ENCODE results near the gene LAMC3.

Gene LAMC3

GRCh38 chr9:131076347-131077195 is 67.6 kb downstream of the LAMC3 start:
- no peak for DNase-seq (ENCODE audit: low spot score)

DNA sequence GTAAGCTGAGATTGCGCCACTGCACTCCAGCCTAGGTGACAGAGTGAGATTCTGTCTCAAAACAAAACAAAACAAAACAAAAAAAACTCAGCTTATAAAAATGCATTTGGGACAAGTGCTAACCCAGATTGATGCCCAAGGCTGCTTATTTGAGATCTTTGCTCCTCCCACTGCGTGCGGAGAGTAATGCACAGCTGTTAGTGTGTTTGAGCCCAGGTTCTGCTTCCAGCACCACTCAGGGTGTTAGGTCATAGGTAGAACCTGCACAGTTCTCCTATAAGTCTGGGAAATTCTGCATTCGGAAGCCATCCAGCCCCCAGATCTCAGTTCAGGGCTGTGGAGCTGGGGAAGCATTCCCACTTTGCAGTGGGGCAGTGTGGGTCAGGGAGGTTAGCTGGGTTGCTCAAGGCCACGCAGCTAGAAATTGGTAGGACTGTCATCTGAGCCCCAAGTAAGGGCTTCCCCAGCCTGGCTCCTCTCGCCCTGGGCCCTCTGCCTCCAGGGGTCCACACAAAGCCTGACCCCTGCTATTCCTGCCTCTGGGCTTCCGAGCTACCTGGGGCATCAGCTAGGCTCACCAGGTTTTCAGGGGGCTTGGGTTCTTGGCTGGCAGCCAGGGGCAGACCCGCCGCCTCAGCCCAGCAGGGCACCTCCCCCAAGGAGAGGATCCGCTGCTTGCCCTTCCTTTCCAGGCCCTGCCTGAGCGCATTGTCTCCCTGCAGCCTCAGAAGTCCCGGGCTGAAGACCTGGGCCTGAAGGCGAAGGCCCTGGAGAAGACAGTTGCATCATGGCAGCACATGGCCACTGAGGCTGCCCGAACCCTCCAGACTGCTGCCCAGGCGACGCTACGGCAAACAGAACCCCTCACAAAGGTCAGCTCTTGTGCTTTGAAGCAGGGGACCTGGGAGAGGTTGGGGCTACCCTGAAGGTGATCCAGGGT is 69.7 kb downstream of the LAMC3 start:
- no peak for DNase-seq (ENCODE audit: low spot score)

GRCh38 chr9:131080589-131080988 is 71.6 kb downstream of the LAMC3 start:
- peak; percentile 56 for DNase-seq (ENCODE audit: low spot score)

DNA sequence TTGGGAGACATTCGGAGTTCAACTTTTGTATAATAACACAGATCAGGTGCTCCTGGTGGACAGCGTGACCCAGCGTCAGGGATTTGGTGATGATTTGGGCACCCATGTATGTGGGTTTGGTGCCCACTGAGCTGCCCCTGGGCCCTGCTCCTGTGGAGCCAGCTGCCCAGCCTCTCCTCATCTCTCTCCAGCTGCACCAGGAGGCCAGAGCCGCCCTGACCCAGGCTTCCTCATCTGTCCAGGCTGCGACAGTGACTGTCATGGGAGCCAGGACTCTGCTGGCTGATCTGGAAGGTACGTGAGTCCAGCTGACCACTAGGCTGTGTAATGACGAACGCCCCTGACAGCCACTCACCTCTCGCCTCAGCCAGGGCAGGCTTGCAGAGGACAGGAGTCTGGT is 72.9 kb downstream of the LAMC3 start:
- no peak for DNase-seq (ENCODE audit: low spot score)

GRCh38 chr9:131082774-131083512 is 74.0 kb downstream of the LAMC3 start:
- no peak for DNase-seq (ENCODE audit: low spot score)

- DNase-seq (ENCODE audit: low spot score) = no peak
Observed at GRCh38 chr9:131084661-131085369, 75.8 kb downstream of the LAMC3 start.

DNA sequence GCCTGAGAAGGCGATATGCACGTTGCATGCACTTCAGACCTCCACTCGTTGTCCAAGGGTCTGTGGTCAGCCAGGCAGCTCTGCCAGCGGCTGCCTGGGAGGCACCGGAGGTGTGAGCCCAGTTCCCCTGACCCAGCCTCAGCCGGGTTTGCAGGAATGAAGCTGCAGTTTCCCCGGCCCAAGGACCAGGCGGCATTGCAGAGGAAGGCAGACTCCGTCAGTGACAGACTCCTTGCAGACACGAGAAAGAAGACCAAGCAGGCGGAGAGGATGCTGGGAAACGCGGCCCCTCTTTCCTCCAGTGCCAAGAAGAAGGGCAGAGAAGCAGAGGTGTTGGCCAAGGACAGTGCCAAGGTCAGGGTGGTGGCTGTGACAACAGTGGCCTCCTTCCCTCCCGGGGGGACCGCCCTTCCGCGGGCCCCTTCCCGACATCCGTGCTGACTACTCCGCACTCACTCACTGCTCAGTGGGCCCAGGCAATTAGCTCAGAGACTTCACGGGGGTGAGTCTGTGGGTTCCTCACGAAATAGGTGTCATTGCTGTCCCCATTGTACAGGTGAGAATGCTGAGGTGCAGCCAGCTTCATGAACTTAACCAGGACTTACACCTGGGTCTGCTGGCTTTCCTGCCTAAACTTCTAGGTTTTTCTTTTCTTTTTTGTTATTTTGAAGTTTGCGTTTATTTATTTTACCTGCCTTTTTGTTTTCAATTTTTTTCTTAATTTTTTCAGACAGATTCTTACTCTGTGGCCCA is 76.6 kb downstream of the LAMC3 start:
- no peak for DNase-seq (ENCODE audit: low spot score)

- no peak for DNase-seq (ENCODE audit: low spot score)
Observed at GRCh38 chr9:131087354-131087893, 78.5 kb downstream of the LAMC3 start.

DNA sequence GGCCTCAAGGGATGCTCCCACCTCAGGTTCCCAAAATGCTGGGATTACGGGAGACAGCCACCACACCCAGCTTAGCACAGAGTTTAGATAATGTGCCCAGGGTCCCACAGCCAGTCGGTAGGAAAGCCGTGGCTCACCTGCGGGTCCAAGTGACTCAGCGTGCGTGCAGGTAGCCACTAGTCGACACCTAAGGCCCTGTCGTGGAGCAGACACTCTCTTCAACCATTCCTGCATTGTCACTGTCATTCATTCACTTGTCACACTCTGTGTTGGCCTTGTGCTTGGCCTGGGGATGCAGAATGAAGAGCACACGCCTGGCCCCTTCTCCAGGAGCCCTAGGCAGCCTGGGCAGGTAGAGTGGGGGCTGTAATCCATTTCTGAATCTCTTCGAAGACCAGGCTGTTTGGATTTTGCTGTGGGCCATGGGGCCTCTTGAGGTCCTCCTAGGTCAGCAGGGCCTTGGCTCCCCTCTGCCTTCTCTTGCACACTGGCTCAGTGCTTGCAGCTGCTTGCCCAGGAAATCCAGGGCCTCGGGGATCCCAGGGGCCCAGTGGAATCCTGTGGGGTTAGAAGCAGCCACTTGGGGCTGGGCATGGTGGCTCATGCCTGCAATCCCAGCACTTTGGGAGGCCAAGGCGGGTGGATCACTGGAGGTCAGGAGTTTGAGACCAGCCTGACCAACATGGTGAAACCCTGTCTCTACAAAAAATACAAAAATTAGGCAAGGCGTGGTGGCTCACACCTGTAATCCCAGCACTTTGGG is 81.2 kb downstream of the LAMC3 start:
- no peak for DNase-seq (ENCODE audit: low spot score)

GRCh38 chr9:131091352-131091992 is 82.5 kb downstream of the LAMC3 start:
- DNase-seq (ENCODE audit: low spot score) = no peak

DNA sequence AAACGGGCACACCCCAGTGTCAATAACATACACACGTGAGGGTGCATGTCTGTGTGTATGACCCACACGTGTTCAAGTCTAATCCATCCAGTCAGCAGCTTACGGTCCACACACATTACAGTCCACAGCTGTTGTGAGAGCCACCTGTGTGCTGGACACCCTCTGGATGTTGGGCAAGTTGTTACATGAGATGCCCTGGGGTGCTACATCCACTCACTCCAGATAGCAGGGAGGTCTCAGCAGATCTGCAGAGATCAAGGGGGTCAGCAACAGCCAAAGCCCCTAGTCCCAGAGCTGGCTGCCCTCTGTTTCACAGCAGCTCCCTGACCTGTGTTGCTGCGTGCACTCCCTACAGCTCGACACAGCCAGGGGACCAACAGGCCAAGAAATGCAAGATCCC is 83.1 kb downstream of the LAMC3 start:
- no peak for DNase-seq (ENCODE audit: low spot score)

GRCh38 chr9:131092548-131093440 is 83.8 kb downstream of the LAMC3 start:
- no peak for DNase-seq (ENCODE audit: low spot score)

DNA sequence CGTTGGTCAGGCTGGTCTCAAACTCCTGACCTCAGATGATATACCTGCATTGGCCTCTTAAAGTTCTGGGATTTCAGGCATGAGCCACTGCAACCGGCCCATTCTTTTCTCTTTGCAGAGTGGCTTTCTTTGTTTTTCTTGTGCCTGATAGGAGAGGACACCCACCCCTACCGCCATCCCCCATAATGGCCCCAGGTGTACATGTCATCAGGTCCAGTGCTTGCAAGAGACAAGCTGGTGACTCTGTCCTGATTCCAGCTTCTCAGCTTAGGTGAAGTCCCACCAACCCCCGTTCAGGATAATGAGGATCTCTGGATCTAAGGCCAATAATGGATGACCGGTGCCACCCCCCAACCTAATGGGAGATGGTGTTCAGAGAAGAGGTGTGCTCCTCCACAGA is 85.0 kb downstream of the LAMC3 start:
- no peak for DNase-seq (ENCODE audit: low spot score)

- peak; percentile 39 for DNase-seq (ENCODE audit: low spot score)
Observed at GRCh38 chr9:131094622-131095021, 85.6 kb downstream of the LAMC3 start.

DNA sequence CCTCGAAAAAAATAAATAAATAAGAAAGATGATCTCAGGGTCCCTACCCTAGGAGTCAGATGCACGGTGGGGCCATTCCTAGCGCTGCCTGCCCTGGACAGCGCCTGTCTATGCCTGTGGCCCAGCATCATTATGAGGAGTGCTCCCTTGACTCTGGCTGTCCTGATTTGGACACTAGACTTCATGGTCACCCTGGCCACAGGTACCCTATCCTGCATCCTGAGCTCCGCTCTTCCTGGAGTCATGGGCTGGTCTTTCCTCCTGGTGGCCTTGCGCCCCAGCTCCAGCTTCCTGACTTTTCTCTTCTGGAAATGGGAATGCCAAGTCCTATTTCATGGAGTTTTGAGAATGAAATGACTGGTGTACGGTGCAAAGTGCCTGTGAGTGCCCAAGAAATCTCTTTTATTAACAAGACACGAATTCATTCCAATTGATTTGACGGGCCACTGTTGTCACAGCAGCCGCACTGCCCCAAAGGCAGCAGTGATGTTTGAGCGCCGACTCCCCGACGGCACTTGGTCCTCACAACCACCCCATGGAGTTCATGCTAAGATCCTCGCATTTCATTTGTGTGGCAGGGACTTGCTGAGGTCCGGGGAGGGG is 86.8 kb downstream of the LAMC3 start:
- no peak for DNase-seq (ENCODE audit: low spot score)

- peak; percentile 64 for DNase-seq (ENCODE audit: low spot score)
Observed at GRCh38 chr9:131096269-131097125, 87.5 kb downstream of the LAMC3 start, which contains the start of gene AIF1L. Gene AIF1L, plus strand, starts transcription at chr9:131096531. Its CDS starts 99 bp downstream, at chr9:131096630.

Measured in kidney tubule cell (primary cell).